GM19452 (cell line): ENCODE measurements around the gene THAP9.
"Not testable (repeated sequence)": the region's sequence is repeated elsewhere in the genome, so short reads cannot be mapped to it uniquely, and the experiment has no call there.

Experiments used
- ATAC-seq: cut with Tn5 transposase; IDR thresholded peaks from one replicate; pipeline ENCODE4 v1.9.1; 2021; ENCODE audit not compliant: unreplicated experiment

Gene THAP9

GRCh38 chr4:82893942-82894341, 6.6 kb upstream of the THAP9 start:
- ATAC-seq, result no peak

GRCh38 chr4:82896755-82897154, 3.8 kb upstream of the THAP9 start:
- no peak for ATAC-seq

- no peak for ATAC-seq
These were observed 2.0 kb upstream of the THAP9 start for GRCh38 chr4:82898322-82899243.

GRCh38 chr4:82899374-82900065, 1.0 kb upstream of the THAP9 start:
- ATAC-seq, result no peak

- ATAC-seq, result peak; percentile 4
These were observed 497 bp upstream of the THAP9 start for GRCh38 chr4:82900066-82900410.

GRCh38 chr4:82901183-82901718, 716 bp downstream of the THAP9 start:
- no peak for ATAC-seq

- ATAC-seq, result no peak
These were observed 3.2 kb downstream of the THAP9 start for GRCh38 chr4:82903737-82904136.

- peak; percentile 48 for ATAC-seq
These were observed 4.7 kb downstream of the THAP9 start for GRCh38 chr4:82905205-82905604.

GRCh38 chr4:82906469-82906868, 5.9 kb downstream of the THAP9 start:
- no peak for ATAC-seq

- no peak for ATAC-seq
These were observed 8.8 kb downstream of the THAP9 start for GRCh38 chr4:82909326-82909725.

- no peak for ATAC-seq
These were observed 12.8 kb downstream of the THAP9 start for GRCh38 chr4:82913305-82913704.

GRCh38 chr4:82913968-82914367, 13.4 kb downstream of the THAP9 start:
- not testable (repeated sequence) for ATAC-seq

- ATAC-seq, result no peak
These were observed 17.6 kb downstream of the THAP9 start for GRCh38 chr4:82918091-82918490.

- ATAC-seq, result no peak
These were observed 18.9 kb downstream of the THAP9 start for GRCh38 chr4:82919386-82919785.

GRCh38 chr4:82921795-82922194, 21.3 kb downstream of the THAP9 start:
- no peak for ATAC-seq

GRCh38 chr4:82930848-82931755, 30.6 kb downstream of the THAP9 start:
- no peak for ATAC-seq

GRCh38 chr4:82934441-82934840, 33.9 kb downstream of the THAP9 start:
- ATAC-seq, result no peak

- no peak for ATAC-seq
These were observed 38.9 kb downstream of the THAP9 start for GRCh38 chr4:82939414-82939813.

- no peak for ATAC-seq
These were observed 47.0 kb downstream of the THAP9 start for GRCh38 chr4:82947498-82947897.

GRCh38 chr4:82948647-82949204, 48.2 kb downstream of the THAP9 start:
- no peak for ATAC-seq

GRCh38 chr4:82951196-82951595, 50.7 kb downstream of the THAP9 start:
- ATAC-seq, result no peak
